GM18520 (cell line): ENCODE results near the gene RBM17.
"Not testable (repeated sequence)": the region's sequence is repeated elsewhere in the genome, so short reads cannot be mapped to it uniquely, and the experiment has no call there.

Experiments used
- ATAC-seq: cut with Tn5 transposase; IDR thresholded peaks from one replicate; pipeline ENCODE4 v1.9.1; 2021; ENCODE audit not compliant: unreplicated experiment

RBM17 gene

GRCh38 chr10:6108631-6109443, 20.0 kb downstream of the RBM17 start:
- ATAC-seq: no peak

DNA sequence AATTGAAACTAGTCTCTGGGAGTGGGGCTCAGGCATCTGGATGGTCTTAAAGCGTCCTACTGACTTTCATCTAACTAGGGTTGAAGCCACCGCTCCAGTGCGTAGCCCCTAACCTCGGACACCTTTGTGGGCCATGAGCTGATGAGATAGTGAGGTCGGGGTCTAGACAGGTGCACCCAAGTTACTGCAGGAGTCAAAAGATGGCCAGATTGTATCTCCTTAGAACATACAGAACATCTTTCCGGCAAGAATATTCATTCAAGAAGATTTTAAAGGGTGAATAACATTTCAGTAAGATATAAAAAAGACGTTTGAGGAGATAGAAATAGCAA, 20.6 kb downstream of the RBM17 start:
- no peak for ATAC-seq

GRCh38 chr10:6110136-6110535, 21.3 kb downstream of the RBM17 start:
- ATAC-seq: no peak

DNA sequence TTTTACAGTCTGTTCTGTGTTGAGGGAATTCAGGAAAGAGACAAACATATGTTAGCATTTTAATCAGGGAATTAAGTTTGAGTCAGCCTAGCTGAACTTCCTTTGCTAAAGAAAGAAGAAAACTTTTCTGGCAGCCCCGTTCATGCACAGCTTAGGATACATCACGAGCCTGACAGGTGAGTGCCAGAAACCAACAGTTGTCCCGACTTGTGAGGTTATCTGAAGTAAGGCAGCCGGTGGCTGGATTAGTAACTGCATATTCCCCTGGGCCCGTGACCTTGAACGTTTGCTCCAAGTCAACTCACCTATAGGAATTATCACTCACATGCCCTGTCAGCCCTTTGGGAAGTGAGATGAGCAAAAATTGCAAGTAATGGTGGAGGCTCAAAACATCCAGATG, 24.1 kb downstream of the RBM17 start:
- no peak for ATAC-seq

DNA sequence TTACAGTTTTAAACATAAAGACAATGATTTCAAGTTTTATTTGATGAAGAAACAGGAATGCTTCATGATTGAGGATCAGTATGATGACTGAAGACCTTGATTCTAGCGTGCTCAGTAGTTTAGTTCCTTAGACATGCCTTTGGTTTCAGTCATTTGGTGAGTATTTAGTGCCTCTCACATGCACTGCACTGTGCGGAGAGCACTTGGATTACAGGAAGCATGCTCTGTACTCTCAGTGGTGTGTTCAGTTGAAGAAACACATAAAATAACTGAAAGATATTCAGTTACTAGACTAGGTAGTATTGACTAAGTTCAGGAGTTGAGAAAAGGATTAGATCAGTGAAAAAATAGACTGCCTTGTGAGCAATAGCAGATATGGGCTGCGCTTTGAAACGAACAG, 25.5 kb downstream of the RBM17 start:
- ATAC-seq: no peak

GRCh38 chr10:6114805-6115341, 26.0 kb downstream of the RBM17 start:
- no peak for ATAC-seq

GRCh38 chr10:6115411-6115810, 26.6 kb downstream of the RBM17 start:
- ATAC-seq: no peak

GRCh38 chr10:6115824-6116350, 27.1 kb downstream of the RBM17 start:
- ATAC-seq: no peak

DNA sequence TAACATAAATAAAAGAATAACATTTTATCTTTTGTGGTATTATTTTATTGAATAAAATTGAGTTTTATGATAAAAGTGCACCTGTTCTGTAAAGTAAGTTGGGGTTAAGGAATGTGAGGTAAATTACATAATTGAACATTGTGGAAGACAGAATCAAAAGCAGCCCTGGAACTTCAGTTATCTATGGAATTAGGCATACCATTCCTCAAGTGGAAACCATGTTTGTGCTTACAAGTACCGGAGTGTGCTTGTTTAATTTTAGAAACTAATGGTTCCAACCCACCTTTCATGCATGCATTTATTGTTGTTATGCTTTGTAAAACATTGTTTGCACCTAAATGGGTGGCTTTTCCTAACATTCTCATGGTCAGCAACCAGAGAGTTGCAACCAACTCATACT, 28.0 kb downstream of the RBM17 start:
- ATAC-seq: no peak

- ATAC-seq: no peak
These were observed 28.9 kb downstream of the RBM17 start for GRCh38 chr10:6117711-6118110.

DNA sequence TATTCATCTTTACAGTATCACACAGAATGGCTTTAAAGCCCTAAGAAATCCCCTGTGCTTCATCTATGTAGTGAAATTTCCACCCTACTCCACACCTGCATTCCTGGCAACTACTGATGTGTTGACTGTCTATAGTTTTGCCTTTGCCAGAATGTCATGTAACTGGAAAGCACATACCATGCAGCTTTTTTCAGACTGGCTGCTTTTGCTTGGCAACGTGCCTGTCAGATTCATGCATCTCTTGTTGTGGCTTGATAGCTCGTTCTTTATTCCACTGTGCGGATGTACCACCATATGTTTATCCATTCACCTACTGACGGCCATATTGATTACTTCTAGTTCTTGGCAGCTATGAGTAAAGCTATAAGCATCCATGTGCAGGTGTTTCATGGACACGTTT, 30.6 kb downstream of the RBM17 start:
- ATAC-seq: no peak

- no peak for ATAC-seq
These were observed 31.1 kb downstream of the RBM17 start for GRCh38 chr10:6119962-6120361.

GRCh38 chr10:6120691-6121090, 31.9 kb downstream of the RBM17 start:
- no peak for ATAC-seq

DNA sequence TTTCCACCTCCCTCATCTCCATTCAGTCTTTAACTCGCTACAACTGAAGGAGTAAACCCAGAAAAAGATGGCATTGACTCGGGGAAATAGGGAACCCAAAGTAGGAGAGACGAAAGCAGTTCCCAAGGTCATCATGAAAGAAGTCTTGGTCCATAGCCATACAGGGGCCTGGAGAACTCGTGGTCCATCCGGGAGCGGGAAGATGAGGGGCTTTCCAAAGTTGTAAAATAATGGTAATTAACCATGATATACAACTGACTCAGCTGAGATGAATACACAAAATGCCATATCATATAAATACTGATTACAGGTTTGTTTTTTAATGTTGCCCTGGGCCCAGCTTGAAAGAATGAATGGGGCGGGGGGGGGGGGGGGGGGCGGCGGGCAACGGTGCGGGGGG, 32.3 kb downstream of the RBM17 start:
- ATAC-seq: no peak

- no peak for ATAC-seq
These were observed 34.7 kb downstream of the RBM17 start for GRCh38 chr10:6123532-6123931.

- ATAC-seq: no peak
These were observed 35.8 kb downstream of the RBM17 start for GRCh38 chr10:6124666-6125065.

GRCh38 chr10:6127461-6127860, 38.6 kb downstream of the RBM17 start:
- ATAC-seq: not testable (repeated sequence)

- no peak for ATAC-seq
These were observed 39.3 kb downstream of the RBM17 start for GRCh38 chr10:6128087-6128486.

- no peak for ATAC-seq
These were observed 39.9 kb downstream of the RBM17 start for GRCh38 chr10:6128591-6129251.

- no peak for ATAC-seq
These were observed 42.1 kb downstream of the RBM17 start for GRCh38 chr10:6130848-6131470.

GRCh38 chr10:6133331-6134098, 44.7 kb downstream of the RBM17 start:
- no peak for ATAC-seq
